ENCODE measurements around the gene PNPLA1.

PNPLA1 gene

DNA sequence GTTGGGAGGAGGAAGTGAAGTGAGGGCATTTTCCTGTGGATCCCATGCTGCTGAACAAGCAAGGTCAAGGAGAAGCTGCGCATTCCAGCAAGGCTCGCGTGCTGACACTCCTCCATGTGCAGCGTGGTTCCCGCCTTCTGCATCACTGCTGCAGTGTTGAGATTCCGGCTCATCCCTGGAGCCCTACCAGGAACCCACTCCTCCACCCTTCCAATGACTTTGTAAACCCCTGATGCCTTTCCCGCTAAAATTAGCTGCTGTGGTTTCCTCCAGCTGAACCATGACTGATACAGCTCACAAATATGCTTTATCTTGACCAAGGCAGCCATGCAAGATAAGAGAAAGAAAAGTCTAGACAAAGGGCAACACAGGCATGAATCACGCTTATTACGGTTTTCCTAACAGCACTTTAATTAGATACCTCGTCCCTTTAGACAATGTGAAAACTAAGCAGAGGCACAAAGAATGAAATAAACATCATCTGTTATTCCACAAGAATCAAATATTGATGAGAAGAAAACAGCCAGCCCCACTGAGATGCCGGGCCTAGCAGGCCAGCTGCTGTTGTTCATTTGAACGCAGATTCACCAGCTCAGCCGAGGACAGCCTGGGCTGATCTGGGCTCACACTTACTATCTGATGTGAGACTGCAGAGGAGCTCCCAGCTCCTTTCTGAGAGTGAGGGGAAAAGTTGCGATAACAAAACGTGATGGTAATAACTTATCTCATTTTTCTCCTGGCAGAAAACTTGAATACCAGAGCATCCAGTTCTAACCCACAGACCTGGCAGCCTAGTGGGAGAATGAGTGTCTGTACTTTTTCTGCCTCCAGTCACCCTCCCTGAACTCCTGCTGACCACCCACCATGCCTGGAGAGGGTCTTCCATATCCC, 81.1 kb downstream of the PNPLA1 start:
- in situ Hi-C loops (cut with MboI; ENCODE audit: low sequenced_read_pairs), result no loop called here

DNA sequence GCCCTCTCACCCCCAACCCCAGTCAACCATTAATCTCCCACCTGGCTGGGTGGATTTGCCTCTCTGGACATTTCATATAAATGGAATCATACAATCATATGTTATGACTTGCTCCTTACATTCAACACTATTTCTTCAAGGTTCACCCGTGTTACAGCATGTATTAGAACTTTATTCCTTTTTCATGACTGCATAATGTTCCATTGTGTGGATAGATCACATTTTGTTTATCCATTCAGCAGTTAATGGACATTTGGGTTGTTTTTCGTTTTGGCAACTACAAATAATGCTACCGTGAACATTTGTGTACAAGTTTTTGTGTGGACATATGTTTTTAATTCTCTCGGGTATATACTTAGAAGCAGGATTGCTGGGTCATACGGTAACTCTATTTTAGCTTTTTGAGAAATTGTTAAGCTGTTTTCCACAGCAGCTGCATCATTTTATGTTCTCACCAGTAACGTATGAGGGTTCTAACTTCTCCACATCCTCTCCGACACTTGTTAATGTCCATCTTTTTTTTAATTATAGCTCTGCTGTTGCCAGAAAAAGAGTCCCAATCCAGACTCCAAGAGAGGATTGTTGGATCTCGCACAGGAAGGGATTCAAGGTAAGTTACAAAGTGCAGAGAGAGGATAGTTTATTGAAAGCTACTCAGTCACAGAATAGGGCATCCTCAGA, 82.8 kb downstream of the PNPLA1 start:
- in situ Hi-C loops (cut with MboI; ENCODE audit: low sequenced_read_pairs), result no loop called here

DNA sequence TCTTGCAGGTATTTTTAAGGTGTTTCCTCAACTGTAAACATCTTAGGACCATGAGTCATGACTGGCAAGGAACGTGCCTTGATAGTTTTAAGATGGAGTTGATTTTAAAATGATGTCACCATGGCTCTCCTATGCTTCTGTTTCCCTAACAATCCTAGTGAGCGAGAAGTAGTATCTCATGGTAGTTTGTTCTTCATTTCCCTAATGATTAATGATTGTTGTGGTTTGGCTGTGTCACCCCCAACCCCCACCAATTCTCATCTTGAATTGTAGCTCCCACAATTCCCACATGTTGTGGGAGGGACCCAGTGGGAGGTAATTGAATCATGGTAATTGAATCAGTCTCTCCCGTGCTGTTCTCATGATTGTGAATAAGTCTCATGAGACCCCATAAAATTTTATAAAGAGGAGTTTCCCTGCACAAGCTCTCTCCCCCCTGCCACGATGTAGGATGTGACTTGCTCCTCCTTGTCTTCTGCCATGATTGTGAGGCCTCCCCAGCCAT, 83.6 kb downstream of the PNPLA1 start:
- in situ Hi-C loops (cut with MboI; ENCODE audit: low sequenced_read_pairs), result no loop called here

DNA sequence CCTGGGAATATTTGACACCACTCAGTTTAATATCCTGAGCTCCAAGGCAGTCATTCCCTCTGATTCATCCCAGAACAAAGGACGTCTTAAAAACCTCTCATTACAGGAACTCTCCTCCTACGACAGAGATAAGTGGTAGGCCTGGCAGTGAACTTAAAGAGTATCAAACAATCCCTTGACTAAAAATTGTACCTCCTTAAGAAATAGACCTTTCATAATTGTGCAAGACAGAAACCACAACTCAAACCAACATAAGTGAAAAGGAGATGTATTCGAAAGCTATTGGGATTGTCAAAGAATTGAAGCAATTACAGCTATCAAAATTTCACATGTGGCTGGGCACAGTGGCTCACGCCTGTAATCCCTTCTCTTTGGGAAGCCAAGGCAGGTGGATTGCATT, 86.0 kb downstream of the PNPLA1 start:
- in situ Hi-C loops (cut with MboI; ENCODE audit: low sequenced_read_pairs), result no loop called here

DNA sequence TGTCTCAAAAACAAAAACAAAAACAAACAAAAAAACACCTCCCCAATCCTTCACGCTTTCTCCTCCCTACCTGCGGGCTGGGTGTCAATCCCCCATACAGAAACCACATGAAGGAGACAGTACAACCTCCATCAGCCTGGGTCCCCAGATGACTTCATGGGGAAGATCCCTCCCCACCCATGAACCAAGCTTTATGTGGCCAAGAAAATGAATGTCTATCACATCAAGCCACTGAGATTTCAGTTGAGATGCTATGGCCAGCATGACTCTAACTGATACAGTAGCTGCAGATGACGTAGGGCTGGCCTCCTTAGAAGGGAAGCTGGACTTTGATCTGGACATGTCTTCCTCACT, 88.0 kb downstream of the PNPLA1 start:
- in situ Hi-C loops (cut with MboI; ENCODE audit: low sequenced_read_pairs), result no loop called here
